Parathyroid adenoma (tissue), 2 donors: ENCODE data around the gene PTPN14.
"Not testable (repeated sequence)": the region's sequence is repeated elsewhere in the genome, so short reads cannot be mapped to it uniquely, and the experiment has no call there.

Experiments used
- H2AFZ ChIP-seq: fragments of 300-600 bp; sonication (generic); one replicate; pipeline ENCODE4 v1.7.0; 2017; ENCODE audit warnings: antibody characterized with exemption, mild to moderate bottlenecking
- H3K27ac ChIP-seq: fragments of 300-600 bp; sonication (generic); one replicate; pipeline ENCODE4 v1.7.0; 2017
- H3K27me3 ChIP-seq: fragments of 300-600 bp; sonication (generic); one replicate; pipeline ENCODE4 v1.7.0; 2017; ENCODE audit warnings: low read length; ENCODE audit not compliant: control insufficient read depth, insufficient read depth
- H3K36me3 ChIP-seq: fragments of 300-600 bp; sonication (generic); one replicate; pipeline ENCODE4 v1.7.0; 2017; ENCODE audit warnings: low read length; ENCODE audit not compliant: control insufficient read depth, insufficient read depth
- H3K4me1 ChIP-seq: fragments of 300-600 bp; sonication (generic); one replicate; pipeline ENCODE4 v1.7.0; 2017; ENCODE audit warnings: control low read depth
- H3K4me2 ChIP-seq: fragments of 300-600 bp; sonication (generic); one replicate; pipeline ENCODE4 v1.7.0; 2017; ENCODE audit warnings: low read length
- H3K4me3 ChIP-seq: fragments of 300-600 bp; sonication (generic); one replicate; pipeline ENCODE4 v1.7.0; 2017; ENCODE audit warnings: low read depth, low read length
- H3K79me2 ChIP-seq: fragments of 300-600 bp; sonication (generic); one replicate; pipeline ENCODE4 v1.7.0; 2017; ENCODE audit warnings: control low read depth
- H3K9ac ChIP-seq: fragments of 300-600 bp; sonication (generic); one replicate; pipeline ENCODE4 v1.7.0; 2017; ENCODE audit warnings: mild to moderate bottlenecking
- H3K9me3 ChIP-seq: fragments of 300-600 bp; sonication (generic); one replicate; pipeline ENCODE4 v1.7.0; 2017; ENCODE audit warnings: low read length; ENCODE audit not compliant: control insufficient read depth
- CTCF ChIP-seq: fragments of 300-600 bp; sonication (generic); IDR thresholded peaks from one replicate; pipeline ENCODE4 v1.7.0; 2017; ENCODE audit warnings: antibody characterized with exemption, mild to moderate bottlenecking
- donor health status: primary hyperparathyroidism.

The PTPN14 gene

DNA sequence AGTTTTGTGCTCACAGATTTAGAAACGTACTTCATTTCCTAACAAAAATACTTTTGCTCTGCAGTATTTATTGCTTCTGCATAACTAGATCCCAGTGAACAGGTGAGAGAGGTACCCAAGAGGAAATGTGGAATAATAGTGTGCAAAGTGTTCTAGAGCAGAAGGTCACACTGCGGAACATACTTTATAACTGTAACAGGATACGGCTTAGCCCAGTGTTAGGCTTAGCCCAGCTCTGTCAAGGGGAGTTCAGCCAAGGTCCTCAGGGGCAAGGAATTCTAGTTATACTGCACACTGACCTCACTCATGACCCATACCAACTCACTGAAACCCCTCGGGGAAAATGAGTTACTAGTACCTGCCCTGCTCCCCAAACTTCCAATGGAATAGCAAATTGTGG, 55.3 kb downstream of the PTPN14 start:
- no peak overlapping the region for H3K9ac ChIP-seq
- no peak for TF ChIP-seq CTCF
- H3K79me2 ChIP-seq, result no peaks in the 10 kb centered on the region
- no peak overlapping the region for H3K4me2 ChIP-seq
- no peaks in the 10 kb centered on the region for H3K9me3 ChIP-seq
- H3K4me1 ChIP-seq, result peaks cover 2% of the 10 kb centered on the region
- H3K27me3 ChIP-seq, result no peaks in the 10 kb centered on the region
- H3K27ac ChIP-seq, result no peak overlapping the region
- no peaks in the 10 kb centered on the region for H3K36me3 ChIP-seq
- H3K4me3 ChIP-seq, result no peak overlapping the region
- H2AFZ ChIP-seq, result no peak overlapping the region

DNA sequence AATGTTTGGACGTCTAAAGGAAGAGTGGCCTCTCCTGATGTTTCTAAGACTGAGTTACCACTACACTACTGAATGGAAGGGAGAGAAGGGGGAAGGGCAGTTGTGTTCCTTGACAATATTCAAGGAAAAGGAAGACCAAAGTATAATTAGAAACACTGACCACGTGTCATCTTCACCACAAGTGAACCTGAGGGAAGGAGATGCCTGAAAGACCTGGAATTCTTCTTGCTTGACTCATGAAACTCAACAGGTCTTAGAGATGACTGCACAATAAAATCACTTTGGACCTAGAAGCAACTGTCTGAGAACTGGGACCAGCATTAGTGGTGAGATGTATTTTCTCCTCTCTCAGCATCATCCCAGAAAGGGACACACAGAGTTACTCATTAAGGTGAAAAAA, 56.7 kb downstream of the PTPN14 start:
- no peak for TF ChIP-seq CTCF
- no peak overlapping the region for H2AFZ ChIP-seq
- H3K27me3 ChIP-seq, result no peaks in the 10 kb centered on the region
- peaks cover 2% of the 10 kb centered on the region for H3K4me1 ChIP-seq
- H3K79me2 ChIP-seq, result no peaks in the 10 kb centered on the region
- no peak overlapping the region for H3K4me3 ChIP-seq
- H3K36me3 ChIP-seq, result no peaks in the 10 kb centered on the region
- H3K4me2 ChIP-seq, result no peak overlapping the region
- H3K9ac ChIP-seq, result no peak overlapping the region
- H3K27ac ChIP-seq, result no peak overlapping the region
- no peaks in the 10 kb centered on the region for H3K9me3 ChIP-seq

DNA sequence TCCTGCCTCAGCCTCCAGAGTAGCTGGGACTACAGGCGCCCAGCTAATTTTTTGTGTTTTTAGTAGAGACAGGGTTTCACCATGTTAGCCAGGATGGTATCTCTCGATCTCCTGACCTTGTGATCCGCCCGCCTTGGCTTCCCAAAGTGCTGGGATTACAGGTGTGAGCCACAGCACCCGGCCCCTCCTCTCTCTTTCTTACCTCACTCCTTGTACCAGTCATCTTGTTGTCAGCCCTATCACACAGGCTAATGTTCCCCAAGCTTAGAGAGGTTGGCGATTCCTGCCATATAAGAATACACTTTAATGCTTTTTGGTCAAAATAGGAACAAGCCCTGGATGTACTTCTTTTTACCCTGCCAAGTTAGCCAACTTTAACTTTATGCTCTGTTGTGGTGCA, 57.2 kb downstream of the PTPN14 start:
- H3K36me3 ChIP-seq, H3K4me1 ChIP-seq, H3K9me3 ChIP-seq, H3K4me3 ChIP-seq, H3K27ac ChIP-seq, H3K9ac ChIP-seq, H2AFZ ChIP-seq, H3K27me3 ChIP-seq, H3K79me2 ChIP-seq, H3K4me2 ChIP-seq: not testable (repeated sequence)

DNA sequence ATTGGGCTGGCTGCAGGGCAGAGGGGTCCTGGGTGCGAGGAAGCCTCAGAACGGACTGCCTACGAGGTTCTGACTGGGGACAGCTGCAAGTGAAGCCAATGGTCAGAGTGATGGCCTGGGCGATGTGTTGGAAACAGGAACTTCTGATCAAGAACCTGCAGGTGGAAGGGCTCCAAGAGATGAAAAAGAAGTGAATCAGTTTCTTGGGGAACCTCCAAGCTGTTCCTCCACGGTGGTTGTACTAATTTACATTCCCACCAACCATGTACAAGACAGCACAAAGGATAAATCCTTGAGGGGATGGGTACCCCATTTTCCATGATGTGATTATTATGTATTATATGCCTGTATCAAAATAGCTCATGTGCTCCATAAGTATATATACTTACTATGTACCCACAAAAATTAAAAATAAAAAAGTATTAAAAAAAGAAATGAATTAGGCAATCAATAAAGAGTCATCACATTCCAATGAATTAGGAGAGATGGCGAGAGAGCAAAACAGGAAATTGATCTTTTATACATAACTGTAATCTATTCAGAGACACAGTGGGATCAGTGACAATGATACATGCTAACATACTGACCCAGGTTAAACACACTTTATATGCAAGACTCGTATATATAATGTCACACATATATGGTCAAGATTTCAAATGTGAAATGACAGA, 58.1 kb downstream of the PTPN14 start:
- peaks cover 2% of the 10 kb centered on the region for H3K4me1 ChIP-seq
- H3K79me2 ChIP-seq, result no peaks in the 10 kb centered on the region
- H3K4me3 ChIP-seq, result no peak overlapping the region
- no peak overlapping the region for H3K27ac ChIP-seq
- H3K36me3 ChIP-seq, result no peaks in the 10 kb centered on the region
- TF ChIP-seq CTCF, result no peak
- no peaks in the 10 kb centered on the region for H3K27me3 ChIP-seq
- no peak overlapping the region for H2AFZ ChIP-seq
- H3K9me3 ChIP-seq, result no peaks in the 10 kb centered on the region
- no peak overlapping the region for H3K4me2 ChIP-seq
- no peak overlapping the region for H3K9ac ChIP-seq

DNA sequence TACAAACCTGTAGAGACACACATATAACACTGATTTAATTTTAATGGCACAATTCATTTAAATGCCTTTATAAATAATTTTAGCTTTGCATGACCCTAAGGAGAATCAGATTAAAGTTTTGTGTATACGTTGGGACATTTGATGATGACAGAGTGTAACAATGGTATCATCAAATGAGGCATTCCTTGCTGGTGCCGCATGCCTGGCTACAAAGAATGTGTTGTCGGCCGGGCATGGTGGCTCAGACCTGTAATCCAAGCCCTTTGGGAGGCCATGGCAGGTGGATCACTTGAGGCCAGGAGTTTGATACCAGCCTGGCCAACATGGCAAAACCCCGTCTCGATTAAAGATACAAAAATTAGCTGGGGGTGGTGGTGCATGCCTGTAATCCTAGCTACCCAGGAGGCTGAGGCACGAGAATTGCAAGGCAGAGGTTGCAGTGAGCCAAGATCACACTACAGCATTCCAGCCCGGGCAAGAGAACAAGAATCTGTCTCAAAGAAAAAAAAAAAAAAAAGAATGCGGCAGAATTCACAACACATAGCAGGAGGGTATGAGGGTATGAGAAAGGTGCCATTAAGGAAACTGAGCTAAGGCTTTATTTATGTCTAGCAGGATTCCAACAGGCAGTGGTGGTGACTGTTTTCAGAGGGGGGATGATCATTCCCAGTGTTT, 58.9 kb downstream of the PTPN14 start:
- TF ChIP-seq CTCF, result no peak
- H3K4me2 ChIP-seq, result no peak overlapping the region
- no peaks in the 10 kb centered on the region for H3K79me2 ChIP-seq
- no peaks in the 10 kb centered on the region for H3K27me3 ChIP-seq
- H3K9ac ChIP-seq, result no peak overlapping the region
- H3K36me3 ChIP-seq, result no peaks in the 10 kb centered on the region
- H3K9me3 ChIP-seq, result no peaks in the 10 kb centered on the region
- no peak overlapping the region for H3K4me3 ChIP-seq
- no peak overlapping the region for H3K27ac ChIP-seq
- no peaks in the 10 kb centered on the region for H3K4me1 ChIP-seq
- no peak overlapping the region for H2AFZ ChIP-seq
